Stimulated activated CD8-positive, alpha-beta memory T cell treated with anti-CD3 and anti-CD28 coated beads, Interleukin-2, amount 100 ng/mL, for 1 hour (primary cell): ENCODE results near the gene CDC25C.
"Not testable (repeated sequence)": the region's sequence is repeated elsewhere in the genome, so short reads cannot be mapped to it uniquely, and the experiment has no call there.

Experiments
- DNase-seq, 2 donors: peaks; one replicate each; pipeline ENCODE4 v3.0.0-alpha.2; 2020; ENCODE audit warnings: low read depth in 2 of 2

The CDC25C gene

GRCh38 chr5:138346889-138347288 is 15.3 kb upstream of the CDC25C start:
- DNase-seq, result no peak

- no peak for DNase-seq
Observed at GRCh38 chr5:138344887-138345622, 13.5 kb upstream of the CDC25C start.

GRCh38 chr5:138340008-138340407 is 8.4 kb upstream of the CDC25C start:
- DNase-seq, result no peak

GRCh38 chr5:138339464-138339863 is 7.9 kb upstream of the CDC25C start:
- DNase-seq, result no peak

GRCh38 chr5:138339091-138339456 is 7.5 kb upstream of the CDC25C start:
- no peak for DNase-seq

- no peak for DNase-seq
Observed at GRCh38 chr5:138338411-138339090, 6.9 kb upstream of the CDC25C start.

GRCh38 chr5:138337685-138338410 is 6.2 kb upstream of the CDC25C start, which contains the start of gene FAM53C:
Gene FAM53C, plus strand, starts transcription at chr5:138338266. Its CDS starts 3,070 bp downstream, at chr5:138341336.
- peak; percentile 82 to 87 for DNase-seq

GRCh38 chr5:138336952-138337684 is 5.5 kb upstream of the CDC25C start:
- DNase-seq, result no peak

- no peak for DNase-seq
Observed at GRCh38 chr5:138334867-138335447, 3.4 kb upstream of the CDC25C start.

GRCh38 chr5:138330813-138331448 is 673 bp downstream of the CDC25C start:
- DNase-seq, result no peak

- not testable (repeated sequence) for DNase-seq
Observed at GRCh38 chr5:138318211-138318610, 13.4 kb downstream of the CDC25C start.

- DNase-seq, result no peak
Observed at GRCh38 chr5:138316355-138316754, 15.2 kb downstream of the CDC25C start.

GRCh38 chr5:138315751-138316278 is 15.8 kb downstream of the CDC25C start:
- DNase-seq, result no peak

- no peak for DNase-seq
Observed at GRCh38 chr5:138305797-138306196, 25.8 kb downstream of the CDC25C start.

GRCh38 chr5:138303372-138303771 is 28.2 kb downstream of the CDC25C start:
- no peak for DNase-seq

GRCh38 chr5:138289296-138289695 is 42.3 kb downstream of the CDC25C start:
- no peak for DNase-seq

- DNase-seq, result no peak
Observed at GRCh38 chr5:138287246-138287645, 44.4 kb downstream of the CDC25C start.

- DNase-seq, result no peak
Observed at GRCh38 chr5:138282920-138283742, 48.5 kb downstream of the CDC25C start.

- DNase-seq, result no peak
Observed at GRCh38 chr5:138280915-138281314, 50.7 kb downstream of the CDC25C start.
